Keratinocyte (primary cell): Measurements from ENCODE around the gene SETBP1.

Experiments
- CTCF ChIP-seq, 3 experiments: IDR thresholded peaks in 1 of 3; conservative IDR thresholded peaks in 1 of 3; optimal IDR thresholded peaks in 1 of 3; 2 replicates in 2 of 3; 3 replicates in 1 of 3; pipeline versions ENCODE3 to v1.5.1; 2011; ENCODE audit warnings: low read length in 3 of 3, mild to moderate bottlenecking in 3 of 3, moderate library complexity in 2 of 3, control low read depth in 1 of 3, inconsistent platforms in 1 of 3; ENCODE audit not compliant: insufficient read depth in 2 of 3; ENCODE audit errors: extremely low read depth in 1 of 3
- EZH2 ChIP-seq: IDR thresholded peaks from one replicate; pipeline ENCODE4 v1.6.1; 2012; ENCODE audit warnings: inconsistent platforms, mild to moderate bottlenecking, low read length, moderate library complexity

GRCh38 chr18:44988821-44989587, 308.3 kb downstream of the SETBP1 start:
- no peak for TF ChIP-seq CTCF (optimal IDR thresholded peaks at IDR 0.05 in 1 of 3, IDR thresholded peaks at IDR 0.05 in 1 of 3, conservative IDR thresholded peaks at IDR 0.05 in 1 of 3; ENCODE audit: extremely low read depth in 1 of 3, insufficient read depth in 2 of 3, low read length in 3 of 3)
- no peak for TF ChIP-seq EZH2
